ENCODE data around the gene PADI1. TPM values are rescaled to one million over a fixed set of nuclear protein-coding genes. Genes with fewer than 3 reads are reported as not detected.

The PADI1 gene
- total and polyA plus RNA-seq, 2 of the 8 experiments (the other 6 are each of a cell fraction or from before 2014, with no cell fraction given) = 0.20 to 0.30 TPM

- no peak for TF ChIP-seq RXRA (IDR thresholded peaks at IDR 0.05; ENCODE audit: insufficient read depth, low read depth, low read length)
- TF ChIP-seq ATF3 (IDR thresholded peaks at IDR 0.05; ENCODE audit: insufficient read depth, low read depth, low read length) = no peak
- TF ChIP-seq POLR2AphosphoS5 (IDR thresholded peaks at IDR 0.05; ENCODE audit: low read depth, low read length) = no peak
- no peak for TF ChIP-seq JUN (IDR thresholded peaks at IDR 0.05; ENCODE audit: low read depth, low read length)
- TF ChIP-seq KDM1A (IDR thresholded peaks at IDR 0.05; ENCODE audit: borderline replicate concordance, low read length) = no peak
- TF ChIP-seq CEBPB (IDR thresholded peaks at IDR 0.05; ENCODE audit: low read depth, low read length) = no peak
- TF ChIP-seq MAX (IDR thresholded peaks at IDR 0.05) = no peak
Measured at GRCh38 chr1:17205652-17206051, 724 bp downstream of the PADI1 start (continued).
